ENCODE measurements around the gene LMOD3.

DNA sequence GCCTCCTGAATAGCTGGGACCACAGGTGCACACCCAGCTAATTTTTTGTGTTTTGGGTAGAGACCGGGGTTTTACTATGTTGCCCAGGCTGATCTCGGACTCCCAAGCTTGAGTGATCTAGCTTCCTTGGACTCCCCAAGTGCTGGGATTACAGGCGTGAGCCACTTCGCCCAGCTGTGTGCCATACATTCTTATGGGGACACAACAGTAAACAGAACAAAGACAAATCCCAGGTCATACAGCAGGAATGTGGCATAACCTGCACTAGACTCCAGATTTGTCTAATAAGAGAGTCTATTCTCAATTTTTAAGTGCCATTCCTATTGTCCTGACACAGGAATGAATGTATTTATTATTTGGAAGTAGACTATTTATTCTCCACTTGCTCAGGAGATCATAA is 20.0 kb downstream of the LMOD3 start:
- TF ChIP-seq GATA2 (IDR thresholded peaks at IDR 0.05; ENCODE audit: low read depth, low read length) (no peak), GATA3 (IDR thresholded peaks at IDR 0.05; ENCODE audit: low read depth, low read length) (no peak)

All from SH-SY5Y (cell line).